NOMO-1 treated with DMSO at 0.1 percent for 48 hours (cell line): ENCODE data around the gene PGLYRP3.

ENCODE experiments used
- DNase-seq: peaks from one replicate; lab custom pipeline; 2025; ENCODE audit not compliant: unreplicated experiment; lab: John Stamatoyannopoulos, UW

The PGLYRP3 gene

DNA sequence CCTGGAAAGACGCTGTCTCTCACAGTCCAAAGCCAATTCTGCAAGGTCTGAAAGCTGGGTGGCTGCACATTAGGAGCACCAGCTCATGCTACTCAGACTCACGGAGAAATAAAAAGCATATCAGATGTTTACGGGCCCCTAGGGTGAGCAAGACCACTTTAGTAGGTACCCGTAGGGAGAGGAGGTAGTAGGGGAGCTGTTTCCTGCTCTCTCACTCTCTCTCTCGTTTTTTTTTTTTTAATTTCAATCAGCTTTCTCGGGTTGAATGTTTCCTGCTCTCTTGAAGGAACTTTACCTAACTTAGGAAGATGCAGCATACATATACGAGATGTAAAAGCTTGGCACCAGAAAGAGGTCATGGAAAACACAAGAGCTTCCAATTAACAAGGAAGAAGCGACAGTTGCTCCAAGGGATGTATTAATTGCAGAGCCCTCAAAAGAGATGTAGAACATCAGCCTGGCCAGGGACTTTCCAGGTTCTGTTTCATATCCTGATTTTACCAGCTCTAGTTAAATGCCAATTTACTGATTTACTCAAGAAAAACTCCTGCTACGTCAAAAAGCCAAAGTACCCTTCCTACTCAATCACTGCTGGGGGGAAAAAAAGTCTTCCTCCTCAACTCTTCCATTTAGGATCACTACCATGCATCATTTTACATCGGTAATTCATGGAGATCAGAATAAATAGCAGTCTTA lies 50.1 kb downstream of the PGLYRP3 start:
- no peak for DNase-seq

GRCh38 chr1:153262070-153262366 lies 50.7 kb downstream of the PGLYRP3 start:
- no peak for DNase-seq

- no peak for DNase-seq
Observed at GRCh38 chr1:153261281-153262069, 51.3 kb downstream of the PGLYRP3 start.

DNA sequence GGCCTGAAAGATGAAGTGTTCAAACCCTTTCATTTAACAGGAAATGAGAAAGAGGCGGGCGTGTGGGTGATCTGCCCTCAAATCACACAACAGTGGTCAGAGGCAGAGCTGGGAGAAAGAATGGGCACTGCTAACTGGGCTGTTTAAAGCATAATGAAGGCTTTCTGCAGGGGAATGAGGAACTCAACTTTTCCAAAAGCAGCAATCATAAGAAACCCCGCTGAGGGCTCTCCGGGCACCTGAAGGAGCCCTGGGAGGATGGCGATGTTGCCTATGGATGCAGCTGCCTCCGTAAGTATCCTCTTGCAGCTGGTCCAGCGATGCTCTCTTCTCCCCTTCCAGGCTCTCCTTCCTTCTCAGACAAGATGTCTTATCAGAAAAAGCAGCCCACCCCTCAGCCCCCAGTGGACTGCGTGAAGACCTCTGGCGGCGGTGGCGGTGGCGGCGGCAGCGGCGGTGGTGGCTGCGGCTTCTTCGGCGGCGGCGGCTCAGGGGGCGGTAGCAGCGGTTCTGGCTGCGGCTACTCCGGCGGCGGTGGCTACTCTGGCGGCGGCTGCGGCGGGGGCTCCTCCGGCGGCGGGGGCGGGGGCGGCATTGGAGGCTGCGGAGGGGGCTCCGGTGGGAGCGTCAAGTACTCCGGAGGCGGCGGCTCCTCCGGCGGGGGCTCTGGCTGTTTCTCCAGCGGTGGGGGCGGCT lies 52.0 kb downstream of the PGLYRP3 start:
- peak; percentile 33 for DNase-seq

GRCh38 chr1:153259387-153259786 lies 53.4 kb downstream of the PGLYRP3 start, which contains the start of gene LORICRIN:
Gene LORICRIN (plus strand): TSS chr1:153259687. CDS start chr1:153260950, 1,263 bp downstream.
- DNase-seq = no peak

DNA sequence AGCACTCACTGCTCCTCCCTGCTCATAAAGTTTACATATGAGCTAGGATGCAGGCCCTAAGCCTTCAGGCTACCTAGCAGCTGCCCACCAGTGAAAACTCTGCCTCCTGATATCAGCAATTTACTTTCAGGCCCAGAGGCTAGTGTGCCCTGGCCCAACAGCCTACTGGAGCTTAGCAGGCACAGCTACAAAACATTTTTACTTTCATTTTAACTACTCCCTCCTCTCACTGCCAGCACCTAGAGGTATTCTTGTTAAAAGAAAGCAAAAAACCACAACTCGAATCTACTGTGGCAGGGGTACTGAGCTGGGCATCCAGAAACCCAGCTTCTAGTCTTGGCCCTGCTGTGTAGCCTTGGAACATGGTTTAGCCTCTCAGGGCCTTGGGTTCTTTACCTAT lies 59.1 kb downstream of the PGLYRP3 start:
- no peak for DNase-seq

GRCh38 chr1:153253076-153253475 lies 59.7 kb downstream of the PGLYRP3 start:
- DNase-seq = no peak

GRCh38 chr1:153251988-153252387 lies 60.8 kb downstream of the PGLYRP3 start:
- DNase-seq = no peak

GRCh38 chr1:153251562-153251961 lies 61.2 kb downstream of the PGLYRP3 start:
- DNase-seq = peak; percentile 20

GRCh38 chr1:153251087-153251486 lies 61.7 kb downstream of the PGLYRP3 start:
- no peak for DNase-seq

DNA sequence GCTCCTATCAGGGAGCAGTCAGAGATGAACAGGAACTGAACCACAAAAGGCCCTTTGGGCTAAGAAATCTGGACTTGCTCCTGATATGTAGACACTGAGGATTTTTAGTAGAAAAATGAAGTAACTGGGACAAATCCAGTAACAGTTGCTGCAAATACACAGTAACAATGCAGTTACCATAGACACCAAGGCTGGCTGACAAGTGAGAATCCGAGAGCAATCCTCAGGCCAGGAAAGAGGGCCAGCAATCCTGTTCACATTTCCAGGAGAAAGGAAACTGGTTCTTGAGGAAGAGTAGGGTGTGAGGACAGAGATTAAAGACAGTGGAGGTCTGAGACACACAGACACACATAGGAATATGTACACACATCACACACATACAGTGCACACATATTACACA lies 62.6 kb downstream of the PGLYRP3 start:
- no peak for DNase-seq

DNA sequence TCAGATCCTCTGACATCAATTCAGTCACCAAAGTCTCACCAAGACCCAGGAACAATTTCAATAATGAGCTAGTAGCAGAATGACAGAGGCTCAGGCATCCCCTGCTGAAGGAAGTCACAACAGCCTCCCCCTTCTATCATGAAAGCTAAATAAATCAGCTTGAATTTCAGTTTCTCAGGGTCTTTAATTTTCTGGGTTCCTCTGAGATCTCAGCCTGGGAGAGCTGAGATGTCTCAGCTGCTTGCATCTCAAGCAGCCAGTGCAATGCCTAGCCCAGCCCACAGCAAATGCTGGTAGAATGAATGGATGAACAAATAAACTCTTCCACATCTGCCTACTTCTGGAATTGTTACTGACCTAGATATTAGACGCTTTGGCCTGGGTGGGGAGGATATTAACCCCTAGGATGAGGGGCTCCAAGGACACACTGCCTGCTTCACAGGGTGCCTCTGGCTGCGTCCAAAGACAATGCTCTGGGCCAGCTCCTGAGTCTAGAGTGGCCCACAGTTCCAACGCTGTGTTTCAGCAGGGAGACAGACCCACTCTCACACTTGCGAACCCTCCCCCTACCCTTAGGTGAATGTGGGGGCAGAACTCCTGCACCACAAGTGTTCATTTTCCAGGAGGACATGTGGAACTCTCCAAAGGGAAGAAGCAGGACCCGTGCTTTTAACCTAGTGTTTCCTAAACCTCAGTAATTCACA lies 64.4 kb downstream of the PGLYRP3 start:
- no peak for DNase-seq
